Measurements from ENCODE around the gene ENDOV.

The ENDOV gene

DNA sequence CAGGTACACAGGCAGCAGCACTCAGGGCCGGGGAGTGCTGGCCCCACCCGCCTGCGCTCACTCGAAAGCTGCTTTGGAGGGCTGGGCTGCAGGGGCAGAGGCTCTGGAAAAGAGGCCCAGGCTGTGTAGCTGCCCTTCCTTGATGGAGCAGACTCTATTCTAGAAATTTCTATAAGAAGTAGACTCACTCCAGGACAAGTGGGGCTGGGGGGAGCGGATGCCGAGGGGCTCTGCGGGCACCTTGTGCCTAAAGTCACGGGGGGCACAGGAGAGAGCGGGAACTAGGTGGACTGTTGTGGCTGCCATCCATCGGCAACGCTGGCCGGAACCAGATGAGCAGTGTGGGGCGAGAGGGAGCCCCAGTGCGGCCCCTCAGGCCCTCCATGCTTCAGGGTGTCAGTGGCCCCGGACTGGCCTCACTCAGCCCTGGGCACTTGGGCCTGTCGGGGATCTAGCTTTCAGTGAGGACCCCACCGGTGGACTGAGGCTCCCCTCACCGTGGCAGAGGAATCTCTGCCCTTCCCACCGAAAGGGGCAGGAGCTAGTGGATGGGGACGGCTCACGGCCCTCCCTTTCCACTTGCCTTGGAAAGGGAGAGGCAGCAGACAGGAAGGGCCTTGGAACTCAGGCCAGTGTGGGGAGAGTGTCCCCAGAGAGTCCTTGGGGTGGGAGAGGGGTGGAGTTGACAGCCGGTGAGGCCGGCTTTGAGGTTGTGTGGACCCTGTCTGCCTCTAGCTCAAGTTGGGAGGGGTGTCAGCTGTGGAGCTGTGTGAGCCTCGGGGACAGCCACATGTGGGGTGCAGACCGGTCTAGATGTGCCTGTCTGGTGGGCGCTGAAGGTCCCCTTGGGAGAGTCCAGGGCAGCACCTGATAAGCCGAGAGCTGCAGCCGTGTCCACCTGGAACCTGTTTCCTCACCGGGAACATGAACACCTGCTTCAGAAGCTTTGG, 16.6 kb downstream of the ENDOV start:
- DNase-seq (ENCODE audit: low spot score), result no peak

DNA sequence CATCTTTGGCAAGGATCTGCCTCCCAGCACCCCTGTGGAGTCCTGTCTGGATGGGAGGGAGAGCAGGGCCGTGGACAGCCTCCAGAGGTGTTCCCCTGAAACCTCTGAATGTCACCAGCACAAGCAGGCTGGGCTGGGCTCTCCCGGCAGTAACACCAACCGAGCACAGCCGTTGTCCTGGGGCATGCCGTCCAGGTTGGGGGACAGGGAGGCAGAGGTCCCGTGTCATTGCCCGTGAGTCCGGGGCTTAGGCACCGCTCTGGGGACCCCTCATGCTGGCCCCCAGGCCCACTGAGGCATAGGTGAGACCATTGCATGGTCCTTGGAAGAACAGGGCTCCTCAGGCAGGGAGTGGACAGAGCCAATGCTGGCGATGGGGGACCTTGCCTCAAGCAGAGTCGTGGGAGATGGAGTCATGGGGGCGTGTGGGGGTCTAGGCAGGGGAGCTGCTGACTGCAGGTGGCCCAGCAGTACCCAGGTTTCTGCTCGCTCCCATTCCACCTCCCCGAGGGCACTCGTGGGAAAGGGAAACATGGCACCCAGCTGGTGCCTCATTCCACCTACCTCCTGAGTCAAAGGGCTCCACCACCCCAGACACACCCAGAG, 17.5 kb downstream of the ENDOV start:
- no peak for DNase-seq (ENCODE audit: low spot score)

DNA sequence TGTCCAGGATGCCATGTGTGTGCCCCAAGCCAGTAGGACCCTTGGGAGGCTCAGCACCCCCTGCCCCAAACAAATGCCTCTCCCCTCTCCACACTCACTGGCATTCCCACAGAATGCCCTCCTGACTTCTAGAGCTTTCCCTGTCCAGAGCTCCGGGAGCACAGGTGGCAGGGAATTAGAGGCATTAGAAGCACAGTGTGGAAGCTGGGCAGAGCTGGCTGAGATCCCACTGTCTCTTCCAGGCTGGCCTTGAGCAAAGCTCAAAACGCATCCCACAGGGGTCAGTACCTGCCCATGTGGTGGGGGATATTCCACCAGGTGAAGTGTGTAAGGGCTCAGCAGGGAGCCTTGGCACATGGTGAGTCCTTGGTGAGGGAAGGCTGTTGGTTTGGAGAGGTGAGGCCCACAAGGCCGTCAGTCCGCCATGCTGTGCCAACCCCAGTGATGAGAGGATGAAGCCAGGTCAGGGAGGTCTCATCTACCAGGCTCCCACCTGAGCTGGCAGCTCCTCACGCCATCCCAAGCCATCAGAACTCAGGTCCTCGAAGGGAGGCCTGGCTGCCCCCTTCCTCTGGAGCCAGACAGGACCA, 18.1 kb downstream of the ENDOV start:
- DNase-seq (ENCODE audit: low spot score), result no peak

DNA sequence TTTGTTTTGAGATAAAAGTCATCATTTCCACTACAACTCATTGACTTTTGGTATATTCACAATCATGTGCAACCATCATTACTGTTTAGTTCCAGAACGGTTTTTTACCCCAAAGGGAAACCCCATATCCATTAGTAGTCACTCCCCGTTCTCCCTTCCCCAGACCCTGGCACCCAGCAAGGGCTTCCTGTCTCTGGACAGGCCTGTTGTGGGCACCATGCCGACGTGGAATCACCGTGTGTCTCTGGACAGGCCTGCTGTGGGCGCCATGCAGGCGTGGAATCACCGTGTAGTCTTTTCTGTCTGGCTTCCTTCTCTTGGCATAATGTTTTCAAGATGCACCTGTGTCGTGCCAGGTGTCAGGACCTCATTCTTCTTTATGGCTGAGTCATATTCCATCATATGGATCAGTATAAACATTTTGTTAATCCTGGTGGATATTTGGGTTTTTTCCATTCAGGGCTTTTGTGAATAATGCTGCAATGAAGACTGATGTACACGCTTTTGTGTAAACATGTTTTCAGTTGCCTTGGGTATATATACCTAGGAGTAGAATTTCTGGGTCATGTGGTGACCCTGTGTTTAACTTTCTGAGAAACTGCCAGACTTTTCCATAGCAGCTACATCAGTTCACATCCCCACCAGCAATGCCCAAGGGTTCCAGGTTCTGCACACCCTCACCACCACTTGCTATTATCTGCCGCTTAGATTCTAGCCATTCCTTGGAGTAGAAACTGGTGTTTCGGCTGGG, 19.1 kb downstream of the ENDOV start:
- DNase-seq (ENCODE audit: low spot score), result no peak

DNA sequence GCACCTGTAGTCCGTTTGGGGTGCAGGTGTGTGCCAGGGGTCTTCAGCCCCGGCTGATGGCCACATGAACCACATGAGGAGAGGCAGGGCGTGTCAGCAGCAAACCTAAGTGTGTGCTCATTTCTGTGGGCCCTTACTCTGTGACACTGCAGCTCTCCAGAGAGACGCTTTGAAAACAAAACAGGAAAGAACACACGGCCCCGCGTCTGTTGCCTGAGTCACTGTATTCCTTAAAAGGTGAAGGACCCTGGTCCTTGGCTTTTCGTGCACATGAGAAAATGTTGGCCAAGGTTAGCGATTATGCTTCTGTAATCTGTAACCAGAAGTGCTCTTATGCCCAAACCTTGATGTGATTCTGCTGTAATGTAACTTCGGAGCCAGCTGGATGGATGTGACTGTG, 22.6 kb downstream of the ENDOV start:
- no peak for DNase-seq (ENCODE audit: low spot score)

DNA sequence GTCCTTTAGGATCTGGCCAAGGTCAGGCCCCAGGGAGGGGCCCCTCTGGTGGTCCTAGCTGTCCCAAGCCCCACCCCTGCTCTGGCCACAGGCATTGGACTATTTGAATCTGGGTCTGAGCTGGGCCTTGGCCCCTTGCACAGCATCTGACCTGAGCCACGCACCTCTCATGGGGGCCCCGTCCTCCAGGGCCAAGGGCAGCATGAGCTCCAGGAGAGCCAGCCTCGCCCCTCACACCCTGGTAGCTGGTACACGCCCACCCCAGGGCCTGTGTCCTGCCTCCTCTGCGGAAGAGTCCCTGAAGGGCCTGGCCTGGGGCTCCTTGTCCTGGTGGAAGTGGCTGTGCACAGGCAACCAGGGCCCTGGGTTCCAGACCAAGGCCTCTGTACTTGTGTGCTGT, 23.8 kb downstream of the ENDOV start:
- no peak for DNase-seq (ENCODE audit: low spot score)

DNA sequence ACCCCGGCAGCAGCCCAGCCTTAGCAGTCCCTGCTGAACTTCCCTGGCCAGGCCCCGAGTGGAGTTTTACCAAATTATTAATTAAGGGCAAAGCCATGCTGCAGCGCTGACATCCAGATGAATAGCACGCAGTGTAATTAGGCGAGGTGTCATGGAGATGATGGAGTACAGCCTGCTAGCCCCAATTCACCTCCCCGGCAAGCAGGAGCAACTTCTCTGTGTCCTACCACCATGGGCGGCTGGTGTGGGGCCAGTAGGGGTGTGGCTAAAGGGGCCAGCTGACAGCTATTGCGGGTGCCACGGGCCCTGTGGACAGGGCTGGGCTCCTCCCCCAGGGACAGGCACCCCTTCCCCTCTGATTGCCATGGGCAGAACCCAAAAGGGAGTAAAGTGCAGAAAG, 24.5 kb downstream of the ENDOV start:
- DNase-seq (ENCODE audit: low spot score), result no peak

DNA sequence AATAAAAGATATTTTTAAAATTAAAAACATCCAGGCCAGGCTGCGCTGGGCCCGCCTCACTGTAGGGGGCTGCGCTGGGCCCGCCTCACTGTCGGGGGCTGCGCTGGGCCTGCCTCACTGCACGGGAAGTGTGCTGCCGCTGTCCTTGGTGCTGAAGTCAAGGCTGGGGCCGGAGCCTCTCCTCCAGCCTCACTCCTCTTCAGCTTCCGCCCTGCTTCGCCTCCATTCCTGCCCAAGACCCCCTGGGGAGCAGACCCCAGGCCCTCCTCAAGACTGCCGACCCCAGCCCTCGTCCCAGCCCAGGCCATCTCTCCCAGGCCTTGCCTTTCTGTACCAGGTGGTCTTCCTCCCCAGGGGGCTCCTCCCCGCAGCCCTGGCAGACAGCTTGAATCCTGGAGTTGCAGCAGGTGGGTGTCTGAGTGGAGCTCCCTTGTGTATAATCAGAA, 26.2 kb downstream of the ENDOV start:
- DNase-seq (ENCODE audit: low spot score), result no peak

DNA sequence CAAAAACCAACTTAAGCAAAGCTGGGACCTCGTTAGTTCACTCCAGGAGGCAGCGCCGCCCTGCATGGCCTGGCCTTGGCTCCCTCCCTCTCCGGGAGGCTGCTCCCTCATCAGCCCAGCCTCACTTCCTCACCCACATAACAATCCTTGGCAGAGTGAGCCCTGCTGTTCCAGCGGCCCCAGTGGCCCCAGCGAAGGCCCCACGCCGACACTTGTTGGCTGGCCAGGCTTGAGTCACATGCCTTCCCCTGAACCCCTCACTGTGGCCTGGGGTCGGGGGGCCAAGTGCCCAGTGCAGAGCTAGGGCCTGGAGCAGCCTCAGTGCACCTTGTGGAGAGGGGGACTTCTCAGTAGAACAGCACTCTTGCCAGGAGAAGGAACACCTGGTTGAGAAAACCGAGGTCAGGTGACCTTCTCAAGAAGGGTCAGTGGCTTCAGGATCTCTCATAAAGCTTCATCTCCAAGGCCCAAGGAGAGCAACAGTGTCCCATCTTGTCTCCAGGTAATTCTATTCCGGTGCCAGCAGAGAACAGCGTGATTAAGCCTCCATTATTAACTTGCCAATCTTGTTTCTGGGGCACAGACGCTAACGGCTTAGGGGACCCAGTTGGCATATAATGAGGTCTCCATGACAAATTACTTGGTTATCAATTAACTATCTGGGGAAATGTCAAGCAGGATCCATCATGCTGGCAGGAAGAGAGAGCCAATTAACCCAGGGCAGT, 26.8 kb downstream of the ENDOV start:
- no peak for DNase-seq (ENCODE audit: low spot score)

DNA sequence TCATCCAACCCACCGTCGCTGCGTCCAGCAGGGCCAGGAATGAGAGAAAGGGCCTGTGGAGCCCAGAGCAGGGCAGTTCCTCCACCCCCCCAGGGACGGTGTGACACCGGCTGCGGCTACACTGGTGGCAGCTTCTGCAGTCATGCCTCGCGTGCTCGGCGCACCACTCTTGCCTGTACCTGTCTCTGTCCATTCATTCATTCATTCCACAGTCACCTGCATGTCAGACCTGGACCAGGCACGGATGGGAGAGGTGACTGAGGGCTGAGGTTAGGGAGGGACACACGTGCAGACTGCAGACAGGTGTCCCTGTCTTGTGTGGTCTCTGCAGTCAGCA, 27.3 kb downstream of the ENDOV start:
- DNase-seq (ENCODE audit: low spot score), result no peak

DNA sequence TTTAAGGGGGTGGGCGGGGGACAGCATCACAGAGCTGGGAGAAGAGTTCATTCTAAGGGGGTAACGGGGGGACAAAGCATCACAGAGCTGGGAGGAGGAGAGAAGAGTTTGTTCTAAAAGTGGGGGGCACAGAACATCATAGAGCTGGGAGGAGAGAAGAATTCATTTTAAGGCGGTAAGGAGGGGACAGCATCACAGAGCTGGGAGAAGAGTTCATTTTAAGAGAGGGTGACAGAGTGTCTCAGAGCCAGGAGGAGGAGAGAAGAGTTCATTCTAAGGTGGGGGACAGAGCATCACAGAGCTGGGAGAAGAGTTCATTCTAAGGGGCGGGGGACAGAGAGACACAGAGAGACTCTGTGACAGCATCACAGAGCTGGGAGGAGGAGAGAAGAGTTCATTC, 27.8 kb downstream of the ENDOV start:
- no peak for DNase-seq (ENCODE audit: low spot score)

DNA sequence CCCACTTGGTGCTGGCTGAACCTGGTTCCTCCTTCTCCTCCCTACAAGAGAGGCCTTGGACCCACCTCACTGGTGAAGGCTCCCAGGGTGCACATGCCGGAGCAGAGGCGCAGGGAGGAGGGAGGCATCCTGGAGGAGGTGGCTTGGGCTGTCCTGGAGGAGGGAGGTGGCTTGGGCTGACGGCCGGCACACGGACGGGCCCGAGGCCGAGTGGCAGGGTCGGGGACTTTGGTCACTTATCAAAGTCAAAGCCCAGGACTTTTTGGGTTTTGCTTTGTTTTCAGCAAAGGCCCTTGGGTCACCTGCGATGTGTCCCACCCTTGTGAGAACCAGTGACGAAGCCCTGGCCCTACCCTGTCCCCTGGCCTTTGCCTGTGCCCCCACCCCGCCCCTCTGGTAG, 28.5 kb downstream of the ENDOV start:
- no peak for DNase-seq (ENCODE audit: low spot score)

DNA sequence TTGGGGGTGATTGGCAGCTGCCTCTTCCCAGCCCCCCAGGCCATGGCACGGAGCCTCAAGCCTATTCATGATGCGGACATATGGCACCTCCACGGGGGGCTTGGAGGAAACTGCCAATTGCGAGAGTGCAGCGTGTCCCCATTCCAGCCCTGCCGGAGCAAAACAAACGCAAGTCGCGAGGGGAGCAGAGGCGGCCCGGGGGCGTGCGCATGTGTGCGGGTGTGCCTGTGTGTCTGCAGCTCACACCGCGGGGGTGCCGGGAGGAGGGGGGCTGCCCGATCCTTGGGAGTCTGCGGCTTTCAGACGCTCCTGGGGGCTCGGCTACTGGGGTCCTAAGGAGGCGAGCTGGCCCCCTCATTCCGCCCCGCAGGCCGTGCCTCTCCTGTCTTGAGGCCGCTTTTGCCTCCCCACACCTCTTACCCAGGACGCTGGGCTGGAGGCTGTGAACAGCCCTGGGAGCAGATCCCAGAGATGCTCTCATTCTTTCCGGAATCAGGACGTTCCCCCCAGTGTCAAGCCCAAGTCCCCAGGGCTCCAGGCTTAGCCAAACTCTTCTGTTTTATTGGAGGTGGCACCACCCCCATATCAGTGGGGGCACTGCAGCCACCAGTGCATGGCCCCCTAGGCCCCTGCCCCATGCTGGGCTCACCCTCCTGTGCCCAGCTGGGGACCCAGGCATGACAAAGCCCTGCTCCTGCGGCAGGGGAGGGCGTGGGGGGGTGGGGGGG, 29.1 kb downstream of the ENDOV start:
- no peak for DNase-seq (ENCODE audit: low spot score)

DNA sequence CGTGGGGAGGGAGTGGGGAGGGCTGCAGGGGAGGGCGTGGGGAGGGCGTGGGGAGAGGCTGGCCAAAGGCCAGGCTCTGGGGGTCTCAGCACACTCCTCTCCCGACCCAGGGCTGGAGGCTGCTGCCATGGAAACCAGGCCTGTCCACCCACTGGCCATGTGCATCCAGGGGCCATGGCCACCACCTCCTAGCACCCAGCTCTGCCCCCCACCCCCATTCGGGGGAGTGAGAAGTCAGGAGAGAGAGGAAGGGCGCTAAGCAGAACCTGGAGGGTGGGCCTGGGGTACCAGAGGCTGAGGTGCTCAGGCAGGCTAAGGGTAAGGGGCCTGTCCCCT, 29.6 kb downstream of the ENDOV start:
- no peak for DNase-seq (ENCODE audit: low spot score)

DNA sequence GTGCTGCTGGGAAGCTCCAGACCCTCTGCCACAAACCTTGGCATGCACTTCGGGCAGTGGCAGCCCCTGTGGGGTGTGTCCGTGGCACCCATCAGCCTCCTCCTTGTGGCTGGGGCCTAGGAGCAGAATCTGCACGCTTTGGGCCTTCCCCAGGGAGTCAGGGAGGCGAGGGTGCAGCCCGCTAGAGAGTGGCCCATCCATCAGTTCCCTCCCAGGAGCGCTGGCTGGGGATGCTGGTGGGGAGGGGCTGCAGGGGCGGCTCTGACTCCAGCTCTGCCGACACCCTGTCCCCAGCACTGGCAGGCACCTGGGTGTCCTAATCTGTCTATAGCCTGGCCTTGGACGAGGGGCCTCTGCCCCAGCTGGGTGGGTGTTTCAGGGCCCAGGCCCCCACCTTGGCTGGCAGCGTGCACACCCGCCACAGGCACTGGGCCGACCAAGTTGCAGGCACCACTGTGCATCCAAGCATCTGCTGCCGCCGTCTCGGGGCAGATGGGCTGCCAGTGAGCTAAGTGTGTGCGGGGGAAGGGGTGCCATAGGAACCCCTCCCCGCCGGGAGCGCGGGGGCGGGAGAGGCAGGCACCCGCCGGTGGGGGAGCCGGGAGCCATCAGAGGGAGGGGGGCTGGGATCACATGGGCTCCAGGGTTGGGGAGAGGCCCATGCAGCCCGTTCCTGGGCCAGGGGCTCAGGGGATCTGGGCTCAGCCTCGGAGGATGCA, 30.2 kb downstream of the ENDOV start:
- DNase-seq (ENCODE audit: low spot score), result no peak

DNA sequence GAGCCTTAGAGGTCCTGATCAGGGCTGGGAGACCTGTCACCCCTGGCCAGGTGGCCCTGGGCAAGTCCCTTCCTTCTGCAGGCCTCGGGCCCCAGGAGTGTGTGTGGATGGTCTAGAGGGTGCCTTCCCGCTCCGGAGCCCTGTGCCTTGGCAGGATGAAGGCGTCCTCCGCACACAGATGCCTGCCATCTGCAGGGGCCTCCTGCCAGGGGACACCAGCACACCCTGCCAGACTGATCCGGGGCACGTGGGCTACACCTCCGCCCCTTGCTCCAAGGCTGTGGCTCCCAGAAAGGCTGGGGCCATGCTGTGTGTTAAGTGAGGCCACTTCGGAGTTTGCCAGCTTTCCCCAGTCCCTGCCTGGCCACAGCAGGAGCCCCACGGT, 30.8 kb downstream of the ENDOV start:
- DNase-seq (ENCODE audit: low spot score), result no peak

DNA sequence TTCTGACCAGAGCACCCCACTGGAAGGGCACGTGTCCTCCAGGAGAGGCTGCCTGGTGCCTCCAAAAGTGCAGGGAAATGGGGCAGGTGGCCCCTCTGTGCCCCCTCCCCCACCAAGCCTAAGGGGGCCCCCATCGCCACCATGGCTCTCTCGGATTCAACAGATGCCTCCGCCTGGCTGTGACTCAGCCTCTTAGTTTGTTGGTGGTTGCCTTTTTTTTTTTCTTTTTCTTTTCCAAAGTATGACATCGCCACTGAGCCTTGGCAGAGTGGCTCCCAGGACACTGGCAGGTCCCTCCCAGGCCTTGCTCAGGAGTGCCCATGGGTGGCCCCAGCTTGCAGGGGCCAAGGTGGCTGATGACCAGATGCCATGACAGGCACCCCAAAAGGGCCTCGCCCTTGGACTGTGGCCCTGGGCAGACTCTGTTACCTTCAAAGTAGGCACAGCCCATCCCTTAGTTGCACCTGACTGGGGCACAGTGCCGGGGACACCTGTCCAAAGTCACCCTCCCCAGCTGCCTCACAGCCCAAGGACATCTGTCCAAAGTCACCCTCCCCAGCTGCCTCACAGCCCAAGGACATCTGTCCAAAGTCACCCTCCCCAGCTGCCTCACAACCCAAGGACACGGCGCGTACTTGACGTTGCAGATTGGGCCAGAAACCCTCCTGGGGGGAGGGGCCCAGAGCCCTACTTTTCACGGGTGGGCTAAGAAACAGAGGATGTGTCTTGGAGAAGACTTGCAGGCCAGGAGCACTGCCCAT, 31.9 kb downstream of the ENDOV start:
- DNase-seq (ENCODE audit: low spot score), result no peak

DNA sequence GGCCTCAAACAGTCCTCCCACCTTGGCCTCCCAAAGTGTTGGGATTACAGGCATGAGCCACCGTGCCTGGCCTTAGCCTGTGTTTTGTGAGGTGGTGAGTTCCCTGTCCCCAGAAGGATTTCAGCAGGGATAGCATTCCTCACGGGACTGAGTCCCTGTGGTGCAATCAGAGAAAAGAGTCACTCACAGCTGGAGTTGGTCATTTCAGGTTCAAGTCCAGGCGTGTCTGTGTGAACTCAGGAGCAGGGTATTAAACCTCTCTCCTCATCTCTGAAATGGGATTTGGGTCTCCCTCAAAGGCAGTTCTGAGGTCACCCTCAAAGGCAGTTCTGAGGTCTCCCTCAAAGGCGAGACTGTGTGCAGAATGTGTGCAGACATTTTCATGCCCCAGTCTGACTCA, 32.8 kb downstream of the ENDOV start:
- no peak for DNase-seq (ENCODE audit: low spot score)

DNA sequence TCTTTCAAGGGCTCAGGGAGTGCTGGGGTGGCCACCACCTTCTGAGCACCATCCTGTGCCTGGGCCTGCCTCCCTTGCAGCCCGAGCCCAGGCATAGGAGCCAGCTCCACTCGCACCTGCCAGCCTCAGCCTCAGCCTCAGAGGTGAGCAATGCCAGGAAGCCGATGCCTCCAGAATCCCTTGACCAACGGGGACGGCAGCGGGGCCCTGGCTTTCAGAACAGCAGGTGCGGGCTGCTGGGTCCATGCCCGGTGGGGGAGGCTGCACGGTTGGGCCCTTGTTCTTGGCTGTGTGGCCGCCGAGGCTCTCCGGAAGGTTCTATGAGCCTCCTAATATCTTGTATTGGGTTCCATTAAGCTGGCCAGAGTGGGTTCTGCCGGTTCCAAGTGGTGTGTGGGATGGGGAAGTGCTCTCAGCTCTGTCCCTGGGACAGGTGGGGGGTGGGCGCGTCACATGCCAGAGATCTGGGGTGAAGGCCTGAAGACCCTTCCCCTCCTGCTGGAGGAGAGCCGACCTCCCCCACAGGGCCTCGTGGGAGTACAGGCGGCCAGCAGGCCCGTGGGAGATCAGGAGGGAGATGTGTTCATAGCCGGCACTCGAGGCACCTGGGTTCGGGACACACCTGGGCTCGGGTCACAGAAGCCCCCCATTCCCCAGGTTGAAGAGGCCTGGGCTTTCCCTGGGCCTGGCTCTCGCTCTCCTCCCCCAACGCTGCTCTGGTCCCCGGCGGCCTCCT, 34.4 kb downstream of the ENDOV start:
- no peak for DNase-seq (ENCODE audit: low spot score)
